ENCODE data around the gene PCMT1. TPM values are rescaled to one million over a fixed set of nuclear protein-coding genes. Genes with fewer than 3 reads are reported as not detected.

The PCMT1 gene
- total and polyA plus RNA-seq, 2 donors (not counting 1 experiment from before 2014, with no cell fraction given) = 30.3 to 46.4 TPM

DNA sequence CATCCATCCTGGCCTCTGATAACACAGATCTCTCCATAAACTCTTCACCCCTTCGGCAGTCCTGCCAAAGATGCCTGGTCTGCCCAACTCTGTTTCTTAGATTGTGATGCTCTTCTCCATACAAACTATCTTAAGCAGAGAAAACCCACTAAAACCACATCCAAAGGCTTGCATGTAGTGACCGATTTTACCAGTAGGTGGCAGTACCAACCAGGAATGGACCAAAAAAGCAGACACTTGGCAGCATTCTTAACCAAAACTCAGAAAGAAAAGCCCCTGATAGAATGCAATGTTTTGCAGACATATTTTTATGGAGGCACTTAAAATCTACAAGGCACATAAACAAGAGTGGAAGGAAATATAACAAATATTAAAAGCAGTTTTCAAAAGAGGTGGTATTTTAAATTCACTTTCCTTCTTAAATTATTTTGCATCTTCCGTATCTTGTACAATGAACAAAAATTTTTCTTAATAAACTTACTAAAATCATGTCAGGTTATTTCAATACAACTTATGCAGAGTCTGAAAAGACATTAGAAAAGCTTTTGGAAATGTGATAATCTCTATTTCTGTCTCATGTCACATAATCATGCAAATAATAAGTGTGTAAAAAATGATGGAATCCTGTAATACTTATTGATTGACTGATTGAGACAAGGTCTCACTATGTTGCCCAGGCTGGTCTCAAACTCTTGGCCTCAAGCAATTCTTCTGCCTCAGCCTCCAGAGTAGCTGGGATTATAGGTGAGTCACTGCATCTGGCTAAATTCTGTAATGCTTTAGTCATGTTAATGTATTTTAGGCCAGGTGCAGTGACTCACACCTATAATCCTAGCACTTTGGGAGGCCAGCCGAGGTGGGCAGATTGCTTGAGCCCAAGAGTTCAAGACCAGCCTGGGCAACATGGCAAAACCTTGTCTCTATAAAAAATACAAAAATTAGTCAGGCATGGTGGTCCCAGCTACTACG lies 85.3 kb downstream of the PCMT1 start:
- ATAC-seq (ENCODE audit: low read depth) (peak; percentile 70), DNase-seq (peak; percentile 78)
- H3K4me1 ChIP-seq (ENCODE audit: control insufficient read depth in 2 of 2, insufficient read depth in 2 of 2, low read length in 2 of 2) = no peaks in the 10 kb centered on the region
- CTCF ChIA-PET = interaction anchor here (0.6 to 4.5 kb wide), 14 partner anchors 9 to 182 kb away, joined by 3 to 25 read pairs (median 6); partner anchors contain the start of gene LRP11
- H3K9me3 Mint-ChIP-seq (ENCODE audit: insufficient read depth) = no peaks in the 10 kb centered on the region
- H3K4me2 ChIP-seq (replicated peaks; ENCODE audit: low read depth, low read length, poor library complexity, severe bottlenecking) = no peak overlapping the region
- peaks cover 21% of the 10 kb centered on the region for H3K27me3 Mint-ChIP-seq
- TF ChIP-seq EZH2 (IDR thresholded peaks at IDR 0.05; ENCODE audit: borderline replicate concordance, insufficient read depth, low read depth, low read length, poor library complexity, severe bottlenecking) = no peak
- TF ChIP-seq, protein P1, sequence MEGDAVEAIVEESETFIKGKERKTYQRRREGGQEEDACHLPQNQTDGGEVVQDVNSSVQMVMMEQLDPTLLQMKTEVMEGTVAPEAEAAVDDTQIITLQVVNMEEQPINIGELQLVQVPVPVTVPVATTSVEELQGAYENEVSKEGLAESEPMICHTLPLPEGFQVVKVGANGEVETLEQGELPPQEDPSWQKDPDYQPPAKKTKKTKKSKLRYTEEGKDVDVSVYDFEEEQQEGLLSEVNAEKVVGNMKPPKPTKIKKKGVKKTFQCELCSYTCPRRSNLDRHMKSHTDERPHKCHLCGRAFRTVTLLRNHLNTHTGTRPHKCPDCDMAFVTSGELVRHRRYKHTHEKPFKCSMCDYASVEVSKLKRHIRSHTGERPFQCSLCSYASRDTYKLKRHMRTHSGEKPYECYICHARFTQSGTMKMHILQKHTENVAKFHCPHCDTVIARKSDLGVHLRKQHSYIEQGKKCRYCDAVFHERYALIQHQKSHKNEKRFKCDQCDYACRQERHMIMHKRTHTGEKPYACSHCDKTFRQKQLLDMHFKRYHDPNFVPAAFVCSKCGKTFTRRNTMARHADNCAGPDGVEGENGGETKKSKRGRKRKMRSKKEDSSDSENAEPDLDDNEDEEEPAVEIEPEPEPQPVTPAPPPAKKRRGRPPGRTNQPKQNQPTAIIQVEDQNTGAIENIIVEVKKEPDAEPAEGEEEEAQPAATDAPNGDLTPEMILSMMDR (IDR thresholded peaks at IDR 0.05) = peak; percentile 94
- POLR2A ChIA-PET = no interaction called here
- H3K9me3 ChIP-seq (ENCODE audit: control extremely low read depth in 1 of 3, control insufficient read depth in 2 of 3, insufficient read depth in 1 of 3, low read length in 2 of 3) = peaks cover 0 to 7% (median 0%) of the 10 kb centered on the region in 3 donors
- H2AFZ ChIP-seq (ENCODE audit: insufficient read depth, low read depth, low read length, poor library complexity, severe bottlenecking) = no peak overlapping the region
- peaks cover 0 to 8% (median 0%) of the 10 kb centered on the region in 4 experiments for H3K27me3 ChIP-seq (replicated peaks in 1 of 4; ENCODE audit: control extremely low read depth in 1 of 4, control insufficient read depth in 3 of 4, insufficient read depth in 4 of 4, low read length in 3 of 4)
- no peak overlapping the region for H3K27ac ChIP-seq (ENCODE audit: low read length in 2 of 2)
- no peak overlapping the region for H3K9ac ChIP-seq (ENCODE audit: low read length)
- no peak overlapping the region for H3K4me3 Mint-ChIP-seq
- H4K20me1 ChIP-seq (ENCODE audit: control insufficient read depth, insufficient read depth, low read length, poor library complexity, severe bottlenecking) = no peaks in the 10 kb centered on the region
- H3K27ac Mint-ChIP-seq = no peak overlapping the region
- no peaks in the 10 kb centered on the region for H3K36me3 ChIP-seq (replicated peaks in 1 of 2; ENCODE audit: control extremely low read depth in 1 of 2, control insufficient read depth in 1 of 2, extremely low read depth in 1 of 2, insufficient read depth in 2 of 2, low read length in 1 of 2)
- no peaks in the 10 kb centered on the region for H3K79me2 ChIP-seq (ENCODE audit: control insufficient read depth, insufficient read depth, low read length)
- no CpG with 5 or more reads among the region's 5 CpGs for WGBS (ENCODE audit: insufficient coverage)
- no peaks in the 10 kb centered on the region for H3K4me1 Mint-ChIP-seq
- H3K4me3 ChIP-seq (ENCODE audit: control extremely low read depth in 1 of 5, extremely low read depth in 1 of 5, insufficient read depth in 1 of 5, low read depth in 2 of 5, low read length in 4 of 5) = no peak overlapping the region
- intact Hi-C loops (cut with micrococcal nuclease) = loop anchor here (1.0 to 2.0 kb wide), 4 partner anchors 30 to 182 kb away; partner anchors contain the start of gene LRP11
